Colonic mucosa (tissue), 4 donors: ENCODE data around the gene UQCR11. TPM values are rescaled to one million over a fixed set of nuclear protein-coding genes. Genes with fewer than 3 reads are reported as not detected.

Experiments used
- DNase-seq: peaks from one replicate; pipeline ENCODE4 v3.0.0-alpha.2; 2020
- H3K27ac ChIP-seq: fragments of 200-600 bp; one replicate; pipeline ENCODE4 v1.8.0; 2021
- H3K27me3 ChIP-seq: fragments of 200-600 bp; one replicate; pipeline ENCODE4 v1.8.0; 2021
- H3K36me3 ChIP-seq: fragments of 200-600 bp; one replicate; pipeline ENCODE4 v1.8.0; 2021
- H3K4me1 ChIP-seq: fragments of 200-600 bp; one replicate; pipeline ENCODE4 v1.8.0; 2021; ENCODE audit warnings: mild to moderate bottlenecking
- H3K4me3 ChIP-seq: fragments of 200-600 bp; one replicate; pipeline ENCODE4 v1.8.0; 2021
- H3K9ac ChIP-seq, 2 donors: one replicate each; pipeline ENCODE4 v1.7.0; 2013; ENCODE audit warnings: control low read depth in 2 of 2, low read depth in 2 of 2, low read length in 2 of 2
- H3K9me3 ChIP-seq: fragments of 200-600 bp; one replicate; pipeline ENCODE4 v1.8.0; 2021
- CTCF ChIP-seq: fragments of 200-600 bp; IDR thresholded peaks from one replicate; pipeline ENCODE4 v1.8.0; 2022; ENCODE audit warnings: antibody characterized with exemption, mild to moderate bottlenecking
- intact Hi-C: fragments of 100-400 bp; cut with DNase I; formaldehyde crosslinking; loops from one replicate; pipeline ENCODE4 v1.14.1; 2022
- total RNA-seq, 2 donors: library from RNA; stranded (reverse); fragmentation: NEBNext Ultra II Directional in 1 of 2; extraction: Animal tissue kit (Norgen Biotek cat#: 25700) in 1 of 2; gene quantifications; one replicate each; pipeline ENCODE4 v1.2.1, GENCODE V29; 2021
- donor health status: healthy.
- donor health status: DM: no; HTN: no; CAD: no.
- donor health status: DM: no; HTN: no; CAD: no.

UQCR11 gene
- total RNA-seq, 2 donors from 2014 or later = 325 to 336 TPM

GRCh38 chr19:1609680-1610474 is 4.6 kb upstream of the UQCR11 start:
- Histone ChIP-seq H3K27ac (no peak overlapping the region), H3K9me3 (no peaks in the 10 kb centered on the region), H3K4me1 (no peaks in the 10 kb centered on the region), H3K4me3 (no peak overlapping the region), H3K9ac (peak overlapping the region in 1 of 2 donors; percentile 34), H3K36me3 (no peaks in the 10 kb centered on the region), H3K27me3 (no peaks in the 10 kb centered on the region)
- no peak for DNase-seq
- intact Hi-C loops = no loop called here
- no peak for TF ChIP-seq CTCF

- no peaks in the 10 kb centered on the region for H3K9me3 ChIP-seq
- H3K4me3 ChIP-seq = no peak overlapping the region
- H3K27me3 ChIP-seq = no peaks in the 10 kb centered on the region
- H3K4me1 ChIP-seq = peaks cover 6% of the 10 kb centered on the region
- H3K27ac ChIP-seq = no peak overlapping the region
- H3K36me3 ChIP-seq = no peaks in the 10 kb centered on the region
- intact Hi-C loops = no loop called here
- no peak overlapping the region for H3K9ac ChIP-seq
- TF ChIP-seq CTCF = no peak
- DNase-seq = no peak
These were observed 3.8 kb upstream of the UQCR11 start for GRCh38 chr19:1609103-1609396.

GRCh38 chr19:1608359-1609102 is 3.3 kb upstream of the UQCR11 start:
- intact Hi-C loops = no loop called here
- no peaks in the 10 kb centered on the region for H3K9me3 ChIP-seq
- peaks cover 11% of the 10 kb centered on the region for H3K4me1 ChIP-seq
- DNase-seq = no peak
- no peak overlapping the region for H3K9ac ChIP-seq
- H3K27ac ChIP-seq = no peak overlapping the region
- no peaks in the 10 kb centered on the region for H3K27me3 ChIP-seq
- no peaks in the 10 kb centered on the region for H3K36me3 ChIP-seq
- H3K4me3 ChIP-seq = no peak overlapping the region
- no peak for TF ChIP-seq CTCF

- Histone ChIP-seq H3K9me3 (no peaks in the 10 kb centered on the region), H3K27me3 (no peaks in the 10 kb centered on the region), H3K27ac (peak overlapping the region; percentile 91), H3K36me3 (no peaks in the 10 kb centered on the region), H3K4me3 (peak overlapping the region; percentile 80), H3K4me1 (peaks cover 17% of the 10 kb centered on the region), H3K9ac (peak overlapping the region; percentile 75 to 91)
- no peak for TF ChIP-seq CTCF
- intact Hi-C loops = no loop called here
- no peak for DNase-seq
These were observed 933 bp upstream of the UQCR11 start for GRCh38 chr19:1606138-1606651.

GRCh38 chr19:1602091-1602707 is 3.1 kb downstream of the UQCR11 start:
- no peak for TF ChIP-seq CTCF
- Histone ChIP-seq H3K9ac (no peak overlapping the region), H3K4me3 (no peak overlapping the region), H3K36me3 (peaks cover 6% of the 10 kb centered on the region), H3K4me1 (peaks cover 17% of the 10 kb centered on the region), H3K9me3 (no peaks in the 10 kb centered on the region), H3K27ac (no peak overlapping the region), H3K27me3 (no peaks in the 10 kb centered on the region)
- intact Hi-C loops = no loop called here
- no peak for DNase-seq
